Epithelial cell of proximal tubule (primary cell): ENCODE measurements around the gene KANSL1L. TPM values are rescaled to one million over a fixed set of nuclear protein-coding genes. Genes with fewer than 3 reads are reported as not detected.

Source experiments
- total RNA-seq: library from RNA; depleted of rRNA; stranded (reverse); fragments of >200 nt; gene quantifications from 2 replicates; pipeline ENCODE4 v1.2.3, GENCODE V29; 2015

Gene KANSL1L
- total RNA-seq, 1 donor from 2014 or later, result 5.6 TPM

Other genes with a start within 250 kb of the KANSL1L start
- 57.7 and 84.0 TPM in 2 replicates for gene RPE, start 168.8 kb downstream of the KANSL1L start, total RNA-seq
- gene ACADL, start 54.0 kb upstream of the KANSL1L start, total RNA-seq, result 0.17 and 0.51 TPM in 2 replicates
- gene MYL1, start 143.8 kb upstream of the KANSL1L start, total RNA-seq, result not detected in 2 replicates